Measurements from ENCODE around the gene BRSK1. TPM values are rescaled to one million over a fixed set of nuclear protein-coding genes. Genes with fewer than 3 reads are reported as not detected.
A peak's percentile ranks its signal among the peaks of the same experiment; 100 is the strongest.

The BRSK1 gene
- total and polyA plus RNA-seq, 2 experiments from 2014 or later: 0.55 to 1.9 TPM

DNA sequence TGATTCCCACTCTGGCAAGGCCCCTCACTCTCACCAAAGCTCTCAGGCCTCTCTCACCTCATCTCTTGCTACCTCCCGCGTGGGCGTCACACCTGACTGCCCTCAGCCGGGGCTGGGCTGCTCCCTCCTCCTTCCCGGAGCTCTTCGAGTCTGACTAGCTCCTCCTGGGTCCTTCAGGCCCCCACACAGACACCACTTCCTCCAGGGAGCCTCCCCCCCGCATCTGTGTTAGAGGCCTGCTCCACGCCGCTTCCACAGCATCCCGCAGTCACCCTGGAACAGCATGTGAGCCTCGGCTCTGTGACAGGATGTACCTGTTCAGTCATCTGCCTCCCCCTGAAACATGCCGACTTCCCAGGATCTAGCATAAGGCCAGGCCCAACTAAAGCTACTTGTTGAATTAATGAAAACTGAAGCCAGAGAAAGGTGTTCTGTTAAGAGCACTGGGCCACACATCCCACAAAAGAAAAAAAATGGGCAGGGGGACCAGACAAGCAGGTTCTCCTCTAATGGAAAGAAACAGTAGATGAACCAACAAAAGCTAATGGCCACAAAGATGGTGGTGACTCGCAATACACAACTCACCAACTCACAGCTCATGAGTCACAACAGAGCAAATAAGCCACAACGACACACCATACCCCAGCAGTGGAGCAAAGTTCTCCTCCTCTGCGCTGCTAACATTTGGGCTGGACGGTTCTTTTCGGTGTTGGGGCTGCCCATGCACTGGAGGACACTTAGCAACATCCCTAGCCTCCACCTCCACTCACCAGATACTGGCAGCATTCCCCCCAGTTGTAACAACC lies 28.0 kb upstream of the BRSK1 start:
- Histone ChIP-seq H3K9me3 (ENCODE audit: low read depth) (no peaks in the 10 kb centered on the region), H3K27ac (peak overlapping the region; percentile 78), H3K4me1 (ENCODE audit: insufficient read depth) (peaks cover 26% of the 10 kb centered on the region), H3K36me3 (ENCODE audit: low read depth) (no peaks in the 10 kb centered on the region), H3F3A (ENCODE audit: insufficient read depth) (peaks cover 30% of the 10 kb centered on the region), H4K20me1 (ENCODE audit: insufficient read depth) (peaks cover 6% of the 10 kb centered on the region; the same call in 1 of the 2 replicates), H3K4me2 (ENCODE audit: unreplicated experiment) (peak overlapping the region; percentile 97), H3K9me2 (ENCODE audit: insufficient read depth) (no peaks in the 10 kb centered on the region), H3K9ac (peak overlapping the region; percentile 96; the same call in 1 of the 2 replicates), H3K27me3 (replicated peaks; ENCODE audit: insufficient read depth) (no peaks in the 10 kb centered on the region), H2AFZ (no peak overlapping the region), H3K79me2 (ENCODE audit: insufficient read depth) (peaks cover 78% of the 10 kb centered on the region), H3K4me3 (peak overlapping the region; percentile 98)
- in situ Hi-C loops (cut with MboI): no loop called here
- 60 to 63% methylated on average over 16 to 17 of the region's 17 CpGs for WGBS, 2 experiments (ENCODE audit: low coverage in 1 of 2, low lambda C conversion rate in 2 of 2, missing lambda C conversion rate in 2 of 2)
- TF ChIP-seq EZH2 (IDR thresholded peaks at IDR 0.05; ENCODE audit: insufficient read depth, poor library complexity, severe bottlenecking): no peak
- no peak for TF ChIP-seq EZH2phosphoT487 (IDR thresholded peaks at IDR 0.05; ENCODE audit: insufficient read depth, low read depth)
- DNase-seq: peak; percentile 74

DNA sequence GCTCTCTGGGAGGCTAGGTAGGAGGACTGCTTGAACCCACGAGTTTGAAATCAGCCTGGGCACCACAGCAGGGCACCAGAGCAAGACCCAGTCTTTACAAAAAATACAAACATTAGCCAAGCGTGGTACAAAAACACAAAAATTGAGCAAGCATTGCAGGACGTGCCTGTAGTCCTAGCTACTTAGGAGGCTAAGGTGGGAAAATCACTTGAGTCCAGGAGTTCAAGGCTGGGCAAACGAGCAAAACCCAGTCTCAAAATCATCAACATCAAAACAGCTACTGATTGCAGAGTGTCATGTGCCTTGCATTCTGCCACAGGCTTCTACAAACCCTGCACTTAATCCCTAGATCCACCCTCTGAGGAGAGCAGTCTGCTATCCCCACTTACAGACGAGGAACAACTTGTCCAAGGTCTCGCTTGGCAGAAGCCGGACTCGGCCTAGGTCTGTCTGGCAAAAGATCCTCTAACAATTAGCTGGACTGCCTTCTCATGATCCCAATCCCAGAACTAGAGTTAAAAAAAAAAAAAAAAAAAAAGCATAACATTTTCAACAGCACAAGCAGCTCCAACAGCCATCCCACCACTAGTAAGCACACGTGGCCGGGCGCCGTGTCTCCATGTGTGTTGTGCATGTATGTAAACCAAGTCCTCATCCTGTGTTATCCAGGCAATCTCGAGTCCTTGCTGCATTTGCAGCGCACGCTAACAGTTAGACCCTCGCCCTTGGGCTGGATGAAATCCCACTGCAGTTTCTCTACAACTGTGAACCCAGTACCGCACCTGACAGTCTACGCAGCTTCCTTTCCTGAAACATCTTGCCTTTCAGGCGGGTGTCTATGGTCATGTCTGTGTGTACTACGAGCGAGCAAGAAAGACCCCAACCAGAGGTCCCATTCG lies 27.0 kb upstream of the BRSK1 start:
- Histone ChIP-seq H3K36me3 (ENCODE audit: low read depth) (no peaks in the 10 kb centered on the region), H3K9me3 (ENCODE audit: low read depth) (no peaks in the 10 kb centered on the region), H3K4me1 (ENCODE audit: insufficient read depth) (peaks cover 26% of the 10 kb centered on the region), H3K79me2 (ENCODE audit: insufficient read depth) (peaks cover 68% of the 10 kb centered on the region), H3K4me2 (ENCODE audit: unreplicated experiment) (peak overlapping the region; percentile 97), H3K9me2 (ENCODE audit: insufficient read depth) (no peaks in the 10 kb centered on the region), H3K27me3 (replicated peaks; ENCODE audit: insufficient read depth) (no peaks in the 10 kb centered on the region), H3K4me3 (peak overlapping the region; percentile 98), H3F3A (ENCODE audit: insufficient read depth) (peaks cover 32% of the 10 kb centered on the region), H4K20me1 (ENCODE audit: insufficient read depth) (peaks cover 6% of the 10 kb centered on the region; the same call in 1 of the 2 replicates), H3K9ac (peak overlapping the region; percentile 96), H3K27ac (peak overlapping the region; percentile 78), H2AFZ (no peak overlapping the region)
- in situ Hi-C loops (cut with MboI): no loop called here
- DNase-seq: peak; percentile 41
- no peak for TF ChIP-seq EZH2phosphoT487 (IDR thresholded peaks at IDR 0.05; ENCODE audit: insufficient read depth, low read depth)
- no peak for TF ChIP-seq EZH2 (IDR thresholded peaks at IDR 0.05; ENCODE audit: insufficient read depth, poor library complexity, severe bottlenecking)
- WGBS, 2 experiments (ENCODE audit: low coverage in 1 of 2, low lambda C conversion rate in 2 of 2, missing lambda C conversion rate in 2 of 2): 44 to 47% methylated on average over 22 of the region's 22 CpGs

- H3K79me2 ChIP-seq (ENCODE audit: insufficient read depth): peaks cover 59% of the 10 kb centered on the region
- WGBS, 2 experiments (ENCODE audit: low coverage in 1 of 2, low lambda C conversion rate in 2 of 2, missing lambda C conversion rate in 2 of 2): 4% methylated on average over 35 to 51 of the region's 51 CpGs
- H3K9me2 ChIP-seq (ENCODE audit: insufficient read depth): no peaks in the 10 kb centered on the region
- H3K4me3 ChIP-seq: peak overlapping the region; percentile 98
- no peaks in the 10 kb centered on the region for H3K27me3 ChIP-seq (replicated peaks; ENCODE audit: insufficient read depth)
- H3K4me1 ChIP-seq (ENCODE audit: insufficient read depth): peaks cover 26% of the 10 kb centered on the region
- no peak overlapping the region for H2AFZ ChIP-seq
- DNase-seq: peak; percentile 61
- peaks cover 32% of the 10 kb centered on the region for H3F3A ChIP-seq (ENCODE audit: insufficient read depth)
- H4K20me1 ChIP-seq (ENCODE audit: insufficient read depth): peaks cover 6% of the 10 kb centered on the region; the same call in 1 of the 2 replicates
- in situ Hi-C loops (cut with MboI): no loop called here
- H3K9me3 ChIP-seq (ENCODE audit: low read depth): no peaks in the 10 kb centered on the region
- TF ChIP-seq EZH2phosphoT487 (IDR thresholded peaks at IDR 0.05; ENCODE audit: insufficient read depth, low read depth) (no peak), EZH2 (IDR thresholded peaks at IDR 0.05; ENCODE audit: insufficient read depth, poor library complexity, severe bottlenecking) (no peak)
- H3K4me2 ChIP-seq (ENCODE audit: unreplicated experiment): peak overlapping the region; percentile 97
- peak overlapping the region; percentile 78 for H3K27ac ChIP-seq
- H3K9ac ChIP-seq: peak overlapping the region; percentile 96
- H3K36me3 ChIP-seq (ENCODE audit: low read depth): no peaks in the 10 kb centered on the region; the same call in 1 of the 2 replicates
Observed at GRCh38 chr19:55257461-55258420, 26.1 kb upstream of the BRSK1 start.
